ENCODE measurements around the gene AGXT2.
A peak's percentile ranks its signal among the peaks of the same experiment; 100 is the strongest.

Gene AGXT2

DNA sequence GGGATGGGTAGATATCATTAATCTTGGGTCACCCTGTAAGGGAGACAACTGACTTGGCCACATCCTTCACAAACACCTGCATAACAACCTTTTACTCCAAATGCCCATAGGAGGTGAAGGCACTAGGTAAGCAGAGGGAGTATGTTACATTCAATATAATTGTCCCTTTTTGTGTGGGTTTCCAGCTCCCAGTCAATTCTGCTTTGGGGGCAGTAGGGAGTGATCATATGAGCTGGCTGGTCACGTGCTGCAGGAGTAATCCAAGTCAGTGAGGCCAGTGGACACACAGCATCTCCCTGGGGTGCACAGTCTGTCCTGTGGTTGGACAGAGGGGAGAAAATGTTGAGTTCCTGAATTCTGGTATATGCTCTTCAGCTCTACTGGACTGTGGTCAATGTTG lies 1.2 kb upstream of the AGXT2 start:
- no peak overlapping the region for H3K4me3 ChIP-seq (ENCODE audit: low read depth, low read length)
- ChIA-PET CTCF (interaction anchor here (0.6 to 1.2 kb wide), 2 partner anchors 8 to 877 kb away, joined by 3 read pairs; no protein-coding TSS in a partner anchor), POLR2A (no interaction called here)

DNA sequence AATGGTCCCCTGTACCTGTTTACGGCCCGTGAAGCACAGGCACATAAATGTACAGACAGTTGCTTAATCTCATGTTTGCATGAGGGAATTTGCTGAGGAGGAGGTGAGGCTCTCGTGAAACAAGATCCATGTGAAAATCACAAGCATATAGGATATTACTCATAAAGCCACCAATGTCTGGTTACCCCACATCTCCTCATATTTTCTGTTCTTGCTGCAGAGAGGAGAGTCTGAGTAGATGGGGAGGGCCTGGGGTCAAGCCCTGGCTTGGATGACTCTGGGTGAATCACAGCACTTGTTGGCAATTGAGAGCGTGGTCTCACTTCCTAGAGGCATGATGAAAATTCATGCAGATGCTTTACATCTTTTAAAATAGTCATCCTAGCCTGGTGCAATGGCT lies 975 bp downstream of the AGXT2 start:
- ChIA-PET CTCF (interaction anchor here (1.2 kb wide), 1 partner anchor 19 kb away, joined by 3 read pairs; no protein-coding TSS in a partner anchor), POLR2A (no interaction called here)
- DNase-seq (ENCODE audit: low read depth, low spot score), result peak; percentile 81
- TF ChIP-seq, protein P1, sequence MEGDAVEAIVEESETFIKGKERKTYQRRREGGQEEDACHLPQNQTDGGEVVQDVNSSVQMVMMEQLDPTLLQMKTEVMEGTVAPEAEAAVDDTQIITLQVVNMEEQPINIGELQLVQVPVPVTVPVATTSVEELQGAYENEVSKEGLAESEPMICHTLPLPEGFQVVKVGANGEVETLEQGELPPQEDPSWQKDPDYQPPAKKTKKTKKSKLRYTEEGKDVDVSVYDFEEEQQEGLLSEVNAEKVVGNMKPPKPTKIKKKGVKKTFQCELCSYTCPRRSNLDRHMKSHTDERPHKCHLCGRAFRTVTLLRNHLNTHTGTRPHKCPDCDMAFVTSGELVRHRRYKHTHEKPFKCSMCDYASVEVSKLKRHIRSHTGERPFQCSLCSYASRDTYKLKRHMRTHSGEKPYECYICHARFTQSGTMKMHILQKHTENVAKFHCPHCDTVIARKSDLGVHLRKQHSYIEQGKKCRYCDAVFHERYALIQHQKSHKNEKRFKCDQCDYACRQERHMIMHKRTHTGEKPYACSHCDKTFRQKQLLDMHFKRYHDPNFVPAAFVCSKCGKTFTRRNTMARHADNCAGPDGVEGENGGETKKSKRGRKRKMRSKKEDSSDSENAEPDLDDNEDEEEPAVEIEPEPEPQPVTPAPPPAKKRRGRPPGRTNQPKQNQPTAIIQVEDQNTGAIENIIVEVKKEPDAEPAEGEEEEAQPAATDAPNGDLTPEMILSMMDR (IDR thresholded peaks at IDR 0.05; ENCODE audit: insufficient read depth, low read length, missing control alignments), result no peak
- no peak overlapping the region for H3K4me3 ChIP-seq (ENCODE audit: low read depth, low read length)

More for the DNA sequence above, 1.2 kb upstream of the AGXT2 start:
- no peak for DNase-seq (ENCODE audit: low read depth, low spot score)
- TF ChIP-seq, protein P1 (IDR thresholded peaks at IDR 0.05; ENCODE audit: insufficient read depth, low read length, missing control alignments), result no peak

DNA sequence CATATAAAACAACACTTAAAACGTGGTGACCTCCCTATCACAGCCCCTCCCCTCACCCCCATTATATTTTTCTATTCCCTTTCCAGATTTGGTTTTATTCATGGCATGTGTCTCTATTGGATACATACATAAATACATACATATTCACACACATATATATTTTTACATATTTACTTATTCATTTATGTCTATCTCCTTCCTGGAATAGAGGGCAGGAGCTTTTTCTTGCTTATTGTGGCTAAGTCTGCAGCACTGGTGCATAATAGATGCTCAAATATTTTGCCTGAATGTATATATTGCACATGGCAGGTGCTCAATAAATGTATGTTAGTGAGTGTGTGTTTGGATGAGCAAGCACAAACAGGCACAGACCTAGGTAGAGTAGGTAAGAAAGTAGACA lies 2.5 kb downstream of the AGXT2 start:
- CTCF ChIA-PET, result interaction anchor here (1.1 to 1.3 kb wide), 2 partner anchors 42 to 87 kb away, joined by 3 to 10 read pairs; no protein-coding TSS in a partner anchor
- TF ChIP-seq, protein P1 (IDR thresholded peaks at IDR 0.05; ENCODE audit: insufficient read depth, low read length, missing control alignments), result no peak
- POLR2A ChIA-PET, result no interaction called here
- no peak for DNase-seq (ENCODE audit: low read depth, low spot score)
- no peak overlapping the region for H3K4me3 ChIP-seq (ENCODE audit: low read depth, low read length)

DNA sequence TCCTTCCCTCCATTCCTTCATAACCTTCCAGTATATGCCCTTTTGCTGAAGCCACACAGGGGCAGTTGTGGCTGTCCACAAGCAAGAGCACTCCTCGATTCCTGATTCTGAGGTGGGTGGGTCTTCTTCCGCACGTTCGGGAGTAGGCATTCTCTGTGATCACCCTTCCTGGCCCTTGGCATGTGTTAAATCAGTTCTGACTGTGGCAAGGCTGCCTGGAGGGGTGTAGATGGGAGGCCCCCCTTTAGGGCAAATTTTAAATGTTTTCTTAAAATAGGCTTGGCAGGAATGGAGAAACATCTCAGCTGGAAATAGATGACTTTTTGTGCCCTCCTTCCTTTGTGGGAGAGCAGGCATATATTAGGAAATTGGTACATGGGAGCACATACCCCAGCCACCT lies 3.1 kb downstream of the AGXT2 start:
- no peak for DNase-seq (ENCODE audit: low read depth, low spot score)
- H3K4me3 ChIP-seq (ENCODE audit: low read depth, low read length), result no peak overlapping the region
- TF ChIP-seq, protein P1 (IDR thresholded peaks at IDR 0.05; ENCODE audit: insufficient read depth, low read length, missing control alignments), result no peak
- ChIA-PET CTCF (interaction anchor here (1.1 to 1.3 kb wide), 2 partner anchors 41 to 86 kb away, joined by 3 to 10 read pairs; no protein-coding TSS in a partner anchor), POLR2A (no interaction called here)

DNA sequence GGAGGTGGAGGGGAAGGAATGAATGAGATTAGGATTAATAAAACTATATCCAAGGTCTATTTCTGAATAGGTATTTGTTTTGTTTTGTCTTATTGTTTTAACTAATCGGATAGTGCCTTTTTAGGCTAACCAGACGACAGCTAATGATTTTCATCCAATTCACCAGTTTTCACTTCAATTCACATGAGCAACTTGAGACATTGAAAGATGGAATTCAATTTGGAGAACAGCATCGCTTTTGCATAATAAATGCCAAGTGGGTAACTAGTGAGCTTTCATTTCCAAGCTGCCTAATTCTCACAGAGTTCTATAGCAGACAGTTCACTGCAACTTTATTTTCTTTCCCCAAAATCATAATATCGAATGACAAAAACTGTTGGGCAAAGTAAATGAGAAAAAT lies 5.0 kb downstream of the AGXT2 start:
- TF ChIP-seq, protein P1 (IDR thresholded peaks at IDR 0.05; ENCODE audit: insufficient read depth, low read length, missing control alignments), result no peak
- CTCF ChIA-PET, result interaction anchor here (1.1 to 1.6 kb wide), 2 partner anchors 8 to 39 kb away, joined by 3 to 4 read pairs; no protein-coding TSS in a partner anchor
- POLR2A ChIA-PET, result no interaction called here
- DNase-seq (ENCODE audit: low read depth, low spot score), result no peak
- no peak overlapping the region for H3K4me3 ChIP-seq (ENCODE audit: low read depth, low read length)

DNA sequence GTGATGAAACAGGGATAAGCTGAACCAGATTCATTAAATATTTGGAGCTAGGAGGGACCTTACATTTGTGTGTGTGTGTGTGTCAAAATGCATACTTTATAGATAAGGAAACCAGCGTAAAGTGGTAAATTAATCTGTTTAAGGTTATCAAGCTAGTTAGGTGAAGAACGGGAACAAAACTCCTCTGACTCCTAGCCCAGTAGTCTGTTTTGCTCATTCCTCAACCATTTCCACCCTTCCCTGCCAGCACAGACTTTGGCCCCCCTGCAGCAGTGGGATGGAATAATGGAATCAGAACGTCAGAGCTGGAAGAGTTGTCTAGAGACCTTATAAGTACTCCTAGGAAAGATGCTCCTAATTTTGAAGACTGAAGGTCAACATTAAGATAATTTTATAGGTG lies 6.5 kb downstream of the AGXT2 start:
- POLR2A ChIA-PET, result no interaction called here
- CTCF ChIA-PET, result interaction anchor here (0.8 to 1.5 kb wide), 3 partner anchors 8 to 22 kb away, joined by 3 to 4 read pairs (median 3); no protein-coding TSS in a partner anchor
- TF ChIP-seq, protein P1 (IDR thresholded peaks at IDR 0.05; ENCODE audit: insufficient read depth, low read length, missing control alignments), result no peak
- no peak overlapping the region for H3K4me3 ChIP-seq (ENCODE audit: low read depth, low read length)
- DNase-seq (ENCODE audit: low read depth, low spot score), result no peak

All from AG04449 (cell line).